HK-2 (cell line): Measurements from ENCODE around the gene PTPRG.

Source experiments
- DNase-seq: peaks from one replicate; pipeline ENCODE4 v3.0.0-alpha.2; 2018; ENCODE audit not compliant: unreplicated experiment

Gene PTPRG

DNA sequence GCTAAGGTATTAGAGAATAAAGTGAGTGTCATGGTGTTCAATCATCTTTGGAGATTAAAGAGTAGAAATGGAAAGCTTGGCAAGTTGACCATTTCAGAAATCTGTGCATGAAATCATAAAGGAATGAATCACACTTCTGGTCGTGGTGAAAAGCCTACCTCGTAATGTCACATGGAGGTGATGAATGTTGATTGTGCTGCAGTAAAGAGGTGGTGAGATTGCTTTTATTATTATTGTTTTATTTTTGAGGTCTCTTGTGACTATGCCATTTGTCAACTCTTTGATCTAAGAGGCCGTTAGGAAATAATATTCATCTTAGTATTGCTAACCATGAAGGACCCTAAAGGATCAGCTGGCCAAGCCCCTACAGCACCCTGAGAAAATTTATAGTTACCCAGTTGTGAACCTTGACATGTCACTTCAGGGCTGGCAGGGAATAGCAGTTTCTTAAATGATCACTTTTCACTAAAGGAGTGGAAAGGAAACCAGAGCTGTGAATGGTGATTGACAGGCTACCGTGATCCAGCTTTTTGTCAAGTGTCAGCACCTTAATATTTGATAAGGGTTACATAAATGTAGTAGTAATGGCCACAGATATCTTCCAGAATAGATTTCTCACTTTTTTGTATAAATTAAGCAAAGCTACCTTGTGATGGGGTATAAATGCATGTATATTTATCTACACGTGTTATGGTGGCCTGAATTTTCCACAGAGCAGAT lies 203.9 kb downstream of the PTPRG start:
- DNase-seq: no peak

DNA sequence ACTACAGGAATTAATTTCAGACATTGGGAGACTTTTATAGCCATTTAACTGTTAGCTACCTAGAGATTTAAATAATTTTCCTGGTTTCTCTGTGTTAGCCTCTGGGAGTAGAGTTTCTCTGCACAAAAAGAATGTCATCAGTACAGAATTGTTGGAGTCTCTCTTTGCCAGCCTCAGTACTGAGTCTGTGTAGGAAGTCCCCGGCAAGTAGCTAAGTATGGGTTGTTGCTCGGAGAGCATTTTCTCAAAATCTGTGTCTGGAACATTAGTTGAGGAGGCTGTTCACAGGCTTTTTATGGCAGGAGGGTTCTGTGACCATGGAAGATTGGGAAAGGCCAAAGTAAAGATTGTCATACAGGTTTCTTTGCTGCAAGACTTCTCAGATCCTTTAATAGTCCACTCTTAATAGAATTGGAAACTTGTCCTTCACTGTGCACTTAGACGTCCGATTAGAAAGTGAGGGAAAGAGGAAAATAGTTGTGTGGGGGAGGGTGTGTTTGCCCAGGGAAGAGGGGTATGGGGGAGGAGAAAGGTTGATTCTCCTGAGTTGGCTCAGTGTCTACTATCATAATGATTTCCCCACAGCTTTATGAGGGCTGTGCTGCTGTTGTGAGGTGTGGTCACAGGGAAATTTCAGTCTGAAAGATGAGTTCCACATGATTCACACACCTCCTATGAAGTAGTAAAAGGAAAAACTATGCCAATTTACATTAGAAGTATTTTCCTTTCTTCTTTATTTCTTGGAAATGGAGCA lies 207.1 kb downstream of the PTPRG start:
- no peak for DNase-seq

DNA sequence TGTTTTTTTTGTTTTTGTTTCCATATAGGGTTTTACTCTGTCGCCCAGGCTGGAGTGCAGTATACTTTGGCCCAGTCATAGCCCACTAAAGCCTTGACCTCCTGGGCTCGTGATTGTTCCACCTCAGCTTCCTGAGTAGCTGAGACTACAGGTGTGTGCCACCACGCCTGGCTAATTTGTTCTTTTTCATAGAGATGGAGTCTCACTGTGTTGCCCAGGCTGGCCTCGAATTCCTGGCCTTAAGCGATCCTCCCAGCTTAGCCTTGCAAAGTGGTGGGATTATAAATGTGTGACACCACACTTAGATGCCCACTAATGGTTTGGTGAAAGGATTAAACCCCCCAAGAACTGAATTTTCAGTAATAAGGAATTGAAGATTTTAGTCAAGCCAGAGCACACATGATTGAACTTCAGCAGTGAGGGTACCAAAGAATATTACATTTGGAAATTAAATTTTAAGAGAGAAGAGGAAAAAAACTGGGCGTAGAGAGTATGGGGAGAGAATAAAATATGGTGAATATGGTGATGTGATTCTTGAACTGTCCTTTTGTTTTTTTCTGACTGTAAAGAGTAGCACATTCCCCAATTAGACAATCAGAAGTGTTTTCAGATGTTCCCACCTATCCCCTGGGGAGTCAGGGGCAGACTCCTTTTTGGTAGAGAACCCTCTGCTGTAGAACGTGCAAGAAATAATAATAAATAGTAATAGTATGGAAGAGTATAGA lies 208.1 kb downstream of the PTPRG start:
- no peak for DNase-seq

DNA sequence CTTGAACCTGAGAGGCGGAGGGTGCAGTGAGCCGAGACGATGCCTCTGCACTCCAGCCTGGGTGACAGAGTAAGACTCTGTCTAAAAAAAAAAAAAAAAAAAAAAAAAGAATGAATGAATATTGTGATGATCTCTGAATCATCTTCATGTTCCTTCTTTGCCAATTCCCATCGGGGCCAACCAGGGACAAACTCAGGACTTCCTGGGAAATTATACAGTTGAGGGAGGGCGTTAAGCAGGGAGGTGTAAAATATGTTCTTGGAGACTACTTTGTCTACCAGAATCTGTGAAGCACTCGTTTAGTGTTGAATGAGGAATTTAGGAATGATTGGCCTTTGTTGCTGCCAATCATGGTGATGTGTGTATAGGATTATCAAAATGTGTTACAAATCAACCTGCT lies 210.6 kb downstream of the PTPRG start:
- DNase-seq: no peak

DNA sequence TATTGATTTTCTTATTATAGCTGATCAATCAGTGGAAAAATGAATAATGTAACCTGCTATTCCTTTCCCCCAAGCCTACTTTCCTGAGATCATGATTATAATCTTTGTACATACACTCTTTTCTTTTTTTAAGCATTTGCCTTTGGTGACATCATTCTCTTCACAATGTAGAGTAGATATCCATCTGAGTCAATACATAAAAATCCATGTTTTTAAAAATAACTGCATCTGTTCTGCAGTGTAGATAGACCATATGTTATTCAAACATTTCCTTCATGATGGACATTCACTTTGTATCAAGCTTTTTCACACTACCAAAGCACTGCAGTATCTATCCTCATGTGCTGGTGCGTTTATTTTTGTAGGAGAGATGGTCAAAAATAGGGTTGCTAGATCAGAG lies 211.1 kb downstream of the PTPRG start:
- no peak for DNase-seq

DNA sequence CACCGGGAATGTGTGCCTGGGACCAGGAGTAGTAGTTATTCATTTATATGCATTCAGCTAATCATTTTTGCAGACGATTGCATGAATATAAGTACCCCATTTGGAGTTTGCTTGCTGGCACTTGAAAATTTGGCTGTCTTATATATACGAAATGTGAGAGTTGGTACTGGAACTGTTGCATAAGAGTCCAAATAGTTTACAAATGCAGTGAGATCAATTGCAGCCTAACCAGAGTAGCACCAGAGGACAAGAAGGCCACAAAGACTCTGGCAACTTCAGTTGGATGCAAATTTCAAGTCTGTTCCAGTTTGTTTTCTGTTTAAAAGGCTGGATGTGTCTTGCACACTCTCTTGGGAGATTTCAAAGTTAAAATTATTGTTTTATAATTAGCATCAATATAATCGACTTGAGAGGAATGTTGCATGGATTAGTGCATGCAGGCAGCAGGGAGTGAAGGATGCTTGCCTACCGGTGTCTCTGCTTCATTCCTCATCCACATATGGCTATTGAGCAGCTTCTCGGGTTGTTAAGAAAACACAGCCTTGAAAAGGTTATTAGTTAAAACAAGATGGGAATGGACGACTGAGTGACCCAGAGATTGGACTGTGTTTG lies 213.0 kb downstream of the PTPRG start:
- DNase-seq: no peak

DNA sequence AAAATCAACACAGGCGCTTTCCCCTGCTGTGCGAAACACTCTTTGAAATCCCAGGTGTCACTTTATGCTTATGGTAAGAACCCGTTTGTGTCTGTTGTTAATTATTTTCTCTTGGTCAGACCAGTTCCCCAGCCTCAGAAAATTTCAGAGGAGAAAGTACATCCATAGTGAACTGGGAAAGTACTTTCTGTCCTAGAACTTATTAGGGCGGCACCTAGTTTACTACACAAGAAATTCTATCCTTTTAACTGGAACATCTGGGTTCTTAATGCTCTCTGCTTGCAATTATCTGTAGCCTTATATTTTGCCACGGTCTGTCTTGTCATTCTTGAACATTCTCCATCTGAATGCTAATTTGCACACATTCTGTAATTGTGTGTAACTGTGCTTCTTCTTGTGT lies 215.0 kb downstream of the PTPRG start:
- no peak for DNase-seq

DNA sequence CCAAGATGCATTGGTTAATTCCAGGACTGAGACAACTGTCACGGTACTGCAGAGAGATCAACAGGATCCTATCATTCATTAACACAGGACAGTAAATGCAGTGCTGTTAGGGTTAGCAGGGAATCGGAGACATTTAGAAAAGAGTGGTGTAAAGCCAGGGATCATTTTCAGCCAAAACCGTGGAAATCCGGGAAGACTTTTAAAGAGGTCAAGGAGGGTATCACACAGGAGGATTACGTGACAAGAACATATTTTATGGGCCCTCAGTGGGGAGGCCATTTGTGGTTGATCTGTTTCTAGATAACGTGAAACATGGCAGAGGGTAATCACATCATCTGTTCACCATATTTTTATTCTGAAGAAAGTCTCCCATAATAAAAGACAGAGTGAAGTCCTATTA lies 216.1 kb downstream of the PTPRG start:
- DNase-seq: no peak

DNA sequence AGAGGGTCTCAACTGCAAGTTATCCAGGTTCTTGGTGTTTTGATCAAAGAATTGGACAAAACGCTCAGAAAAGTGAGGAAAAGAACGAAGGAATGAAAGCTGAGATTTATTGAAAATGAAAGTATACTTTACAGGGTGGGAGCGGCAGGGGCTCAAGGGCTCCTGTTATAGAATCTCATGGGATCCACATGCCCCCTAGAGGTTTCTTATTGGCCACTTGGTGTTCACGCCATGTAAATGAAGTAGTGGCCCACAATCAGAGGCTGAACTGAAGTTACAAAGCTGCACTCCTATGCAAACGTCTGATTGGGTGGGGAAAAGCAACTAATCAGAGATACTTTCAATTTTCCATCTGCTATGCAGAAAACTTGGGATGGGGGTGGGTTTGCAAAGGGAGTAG lies 216.7 kb downstream of the PTPRG start:
- no peak for DNase-seq

DNA sequence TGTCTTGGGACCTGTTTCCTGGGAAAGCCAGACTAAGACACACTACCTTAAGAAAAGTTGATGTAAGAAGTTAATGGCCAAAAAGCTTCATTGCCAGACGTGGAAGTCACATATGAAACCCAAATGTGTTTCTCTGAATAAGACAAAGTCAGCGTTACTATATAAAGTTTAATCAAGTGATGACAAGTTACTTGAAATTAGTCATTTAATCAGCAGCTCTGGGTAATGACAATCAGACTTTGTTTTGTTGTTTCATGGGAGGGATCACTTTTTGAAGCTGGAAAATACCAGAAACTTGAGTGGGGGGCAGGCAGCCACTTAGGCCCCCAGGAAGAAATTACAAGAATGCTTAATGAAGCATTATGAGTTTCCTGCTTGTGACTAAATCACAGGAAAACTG lies 218.6 kb downstream of the PTPRG start:
- no peak for DNase-seq

DNA sequence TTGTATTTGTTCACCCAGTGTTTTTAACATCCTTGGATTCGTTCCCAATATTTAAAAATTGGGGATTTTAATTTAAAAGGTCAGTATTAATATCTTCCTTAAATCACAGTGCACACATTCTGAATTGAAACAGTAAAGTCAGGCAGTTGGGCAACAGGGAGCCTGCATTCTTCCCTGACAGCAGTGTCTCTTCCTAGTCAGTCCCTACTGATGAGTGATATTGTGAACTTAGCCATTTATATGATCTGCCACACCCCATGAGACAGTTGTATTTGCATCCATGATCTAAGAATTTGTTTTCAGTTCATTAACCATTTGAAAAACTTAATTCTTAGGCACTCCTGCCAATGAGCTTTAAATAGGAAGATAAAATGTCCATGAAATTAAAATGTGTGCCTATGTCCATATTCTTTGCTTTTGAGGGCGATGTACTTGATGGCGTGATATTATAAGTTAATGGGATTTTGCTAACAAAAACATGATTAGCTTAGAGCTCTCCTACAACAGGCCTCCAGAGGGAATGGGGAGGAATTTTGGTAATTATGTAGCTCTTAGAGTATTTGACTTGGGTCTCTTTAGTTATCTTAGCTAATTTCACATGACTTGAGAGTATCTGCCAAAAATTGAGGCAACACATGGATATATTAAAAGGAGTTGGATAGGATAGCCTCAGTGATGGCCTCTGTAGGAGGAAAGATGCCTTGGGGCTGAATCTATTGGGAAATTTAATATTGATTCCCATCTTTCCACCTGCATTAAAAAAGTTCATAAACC lies 219.3 kb downstream of the PTPRG start:
- no peak for DNase-seq

DNA sequence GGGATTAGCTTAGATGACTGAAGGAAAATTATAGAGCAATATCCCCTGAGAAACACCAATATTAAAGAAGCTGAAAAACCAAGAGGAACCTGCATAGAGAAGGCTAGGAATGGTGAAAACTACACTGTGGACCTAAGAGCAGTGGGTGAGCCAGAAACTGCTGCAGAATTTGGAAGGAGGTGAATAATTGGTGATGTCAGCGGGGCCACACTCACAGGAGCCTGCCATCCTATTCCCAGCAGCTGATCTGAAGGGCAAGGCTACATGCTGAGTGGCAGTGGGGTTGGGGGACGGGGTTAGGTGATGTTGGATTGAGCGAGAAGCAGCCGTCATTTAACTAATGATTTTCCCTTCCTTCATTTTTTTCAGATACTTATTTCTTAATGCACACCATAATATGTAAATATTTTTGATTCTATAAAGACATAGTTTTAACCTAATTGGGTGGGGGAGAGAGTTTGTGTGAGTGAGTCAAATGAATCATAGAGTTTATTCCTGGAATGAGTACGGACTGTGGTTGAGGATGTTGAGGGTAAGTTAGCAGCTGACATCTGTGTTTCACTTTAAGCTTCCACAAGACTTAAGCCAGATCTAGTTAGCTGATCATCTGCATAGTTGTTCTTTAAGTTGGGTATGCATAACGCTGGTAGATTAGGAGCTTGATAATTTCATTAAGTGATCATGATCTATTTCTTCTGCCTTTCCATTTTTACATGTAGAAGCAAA lies 222.8 kb downstream of the PTPRG start:
- no peak for DNase-seq

DNA sequence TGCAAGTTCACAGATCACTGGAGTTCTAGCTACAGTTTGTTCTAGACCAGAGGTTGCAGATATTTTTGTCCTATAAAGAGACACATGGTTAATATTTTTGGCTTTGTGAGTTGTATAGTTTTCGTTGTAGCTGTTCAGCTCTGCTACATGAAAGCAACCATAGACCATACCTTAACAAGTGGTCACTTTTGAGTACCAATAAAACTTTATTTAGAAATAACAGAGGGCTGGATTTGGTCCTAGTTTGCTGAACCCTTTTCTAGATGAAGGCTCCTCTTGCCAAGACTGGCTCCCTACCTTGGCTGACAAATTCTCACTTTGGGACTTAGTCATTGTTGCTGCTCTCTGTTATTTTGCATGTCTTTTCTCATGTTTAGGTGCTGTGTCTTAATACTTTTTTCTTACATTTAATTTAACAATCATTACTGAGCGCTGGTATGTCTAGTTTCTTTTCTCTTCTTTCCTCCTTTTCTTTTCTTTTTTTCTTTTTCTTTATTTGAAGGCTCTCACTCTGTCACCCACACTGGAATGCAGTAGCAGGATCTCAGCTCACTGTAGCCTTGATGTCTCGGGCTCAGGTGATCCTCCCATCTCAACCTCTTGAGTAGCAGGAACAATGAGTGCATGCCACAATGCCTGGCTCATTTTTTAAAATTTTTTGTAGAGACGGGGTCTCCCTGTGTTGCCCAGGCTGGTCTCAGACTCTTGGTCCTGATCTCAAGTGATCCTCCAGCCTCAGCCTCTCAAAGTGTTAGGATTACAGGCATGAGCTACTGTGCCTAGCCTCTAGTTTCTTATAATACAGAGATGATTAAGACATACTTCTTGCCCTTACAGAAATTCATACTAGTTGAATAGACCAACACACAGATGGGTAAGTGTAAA lies 227.5 kb downstream of the PTPRG start:
- no peak for DNase-seq

DNA sequence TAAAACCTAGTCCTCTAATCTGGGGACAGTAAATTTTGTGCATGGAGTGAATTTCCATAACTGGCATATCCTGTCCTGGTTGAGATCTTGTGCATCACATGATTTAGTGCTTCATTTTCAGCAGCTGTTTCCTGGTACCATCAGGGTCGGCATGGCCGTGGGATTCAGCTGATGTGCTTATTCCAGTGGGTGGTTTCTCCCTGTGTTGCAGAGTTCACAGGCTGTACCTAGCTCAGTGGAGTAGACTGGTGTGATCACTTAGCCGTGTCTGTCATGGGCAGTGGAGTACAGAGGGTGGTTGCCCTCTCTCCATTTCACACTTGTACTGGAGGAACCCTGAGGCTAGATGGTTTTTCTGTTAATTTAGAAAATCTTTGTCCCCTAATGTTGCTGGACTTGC lies 228.5 kb downstream of the PTPRG start:
- no peak for DNase-seq

DNA sequence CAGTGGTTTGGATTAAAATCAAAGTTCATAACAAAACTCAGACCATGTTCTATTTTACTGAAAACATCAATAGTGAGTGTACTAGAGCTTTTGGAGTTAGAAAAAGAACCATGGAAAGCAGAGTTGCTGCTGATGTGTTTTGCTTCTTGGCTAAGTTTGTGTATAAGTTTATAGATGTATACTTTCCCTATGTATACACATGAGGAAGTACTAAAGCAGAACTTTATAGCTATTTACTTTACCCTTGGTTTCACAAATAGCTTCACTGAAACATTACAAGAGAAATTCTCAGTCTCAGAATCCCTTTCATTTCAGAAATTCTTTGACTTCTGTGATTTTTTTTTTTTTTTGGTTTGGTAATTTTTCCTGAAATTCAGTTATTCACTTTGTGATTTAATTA lies 229.0 kb downstream of the PTPRG start:
- no peak for DNase-seq

DNA sequence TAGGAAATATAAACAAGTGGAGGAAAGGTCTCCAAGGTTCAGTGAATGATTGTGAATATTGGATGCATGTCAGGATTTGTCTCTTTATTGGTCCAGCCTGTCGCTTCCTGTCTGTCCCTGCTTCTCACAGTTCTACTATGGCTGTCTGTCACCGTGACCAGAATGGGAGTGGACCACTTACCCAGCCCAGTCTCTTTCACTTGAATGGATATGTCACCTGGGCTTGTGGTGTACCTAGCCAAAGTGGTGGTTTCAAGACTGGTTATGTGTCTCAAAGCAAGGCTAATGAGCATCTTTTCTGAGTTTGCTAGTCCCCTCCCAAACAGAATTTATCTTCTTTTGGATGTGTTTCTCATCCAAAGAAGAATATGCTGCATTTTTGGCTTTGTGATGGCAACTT lies 231.7 kb downstream of the PTPRG start:
- no peak for DNase-seq

DNA sequence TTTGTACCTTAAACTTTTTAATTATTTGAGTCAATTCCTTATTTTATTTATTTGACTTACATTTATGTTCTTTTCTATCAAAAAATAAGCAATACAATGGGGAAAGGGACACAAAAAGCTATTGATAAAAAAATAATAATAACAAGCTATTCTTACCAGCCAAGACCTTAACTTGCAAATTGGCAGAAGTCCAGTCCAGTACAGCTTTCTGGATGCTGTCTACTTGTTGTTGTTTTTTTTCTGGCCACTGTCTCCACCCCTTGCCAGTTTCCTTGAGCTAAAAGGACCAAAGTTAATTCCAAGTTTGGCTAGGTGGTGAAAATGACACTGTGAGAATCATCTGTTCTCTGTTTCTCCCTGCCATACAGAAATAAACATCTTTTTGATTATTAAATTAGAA lies 232.2 kb downstream of the PTPRG start:
- DNase-seq: no peak

DNA sequence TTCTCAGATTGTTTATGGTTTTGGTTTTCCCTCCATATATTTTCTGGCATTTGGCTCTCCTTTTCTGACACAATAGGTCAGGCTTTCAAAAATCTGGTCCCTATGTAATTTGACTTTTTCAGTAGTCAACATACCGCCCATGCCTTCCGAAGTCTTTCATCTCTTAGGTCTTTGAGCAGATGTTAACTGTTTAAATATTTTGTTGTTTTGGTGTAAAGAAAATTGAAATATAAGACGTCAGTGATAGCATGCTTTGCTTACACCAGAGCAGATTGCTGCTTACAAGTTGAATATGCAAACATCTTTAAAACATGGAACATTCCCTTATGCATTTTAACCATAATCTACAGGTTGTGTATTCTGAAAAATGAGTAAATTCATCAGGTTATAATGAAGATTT lies 233.0 kb downstream of the PTPRG start:
- DNase-seq: no peak

DNA sequence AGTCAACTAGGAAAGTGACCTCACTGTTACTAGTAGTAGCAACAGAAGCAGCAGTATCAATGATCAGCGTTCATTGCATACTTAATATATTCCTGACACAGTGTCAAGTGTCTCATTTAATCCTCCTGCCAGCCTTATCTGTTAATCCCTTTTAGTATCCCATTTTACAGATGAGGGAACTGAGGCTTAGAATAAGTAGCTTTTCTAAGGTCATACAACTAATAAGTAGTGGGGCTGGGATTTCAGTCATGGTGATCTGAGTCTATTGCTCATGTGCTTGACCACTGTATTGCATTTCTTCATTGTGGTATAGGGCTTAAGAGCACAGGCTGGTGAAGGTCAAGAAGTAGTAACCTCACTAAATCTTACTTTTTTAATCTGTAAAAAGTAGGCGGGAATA lies 233.6 kb downstream of the PTPRG start:
- DNase-seq: no peak

DNA sequence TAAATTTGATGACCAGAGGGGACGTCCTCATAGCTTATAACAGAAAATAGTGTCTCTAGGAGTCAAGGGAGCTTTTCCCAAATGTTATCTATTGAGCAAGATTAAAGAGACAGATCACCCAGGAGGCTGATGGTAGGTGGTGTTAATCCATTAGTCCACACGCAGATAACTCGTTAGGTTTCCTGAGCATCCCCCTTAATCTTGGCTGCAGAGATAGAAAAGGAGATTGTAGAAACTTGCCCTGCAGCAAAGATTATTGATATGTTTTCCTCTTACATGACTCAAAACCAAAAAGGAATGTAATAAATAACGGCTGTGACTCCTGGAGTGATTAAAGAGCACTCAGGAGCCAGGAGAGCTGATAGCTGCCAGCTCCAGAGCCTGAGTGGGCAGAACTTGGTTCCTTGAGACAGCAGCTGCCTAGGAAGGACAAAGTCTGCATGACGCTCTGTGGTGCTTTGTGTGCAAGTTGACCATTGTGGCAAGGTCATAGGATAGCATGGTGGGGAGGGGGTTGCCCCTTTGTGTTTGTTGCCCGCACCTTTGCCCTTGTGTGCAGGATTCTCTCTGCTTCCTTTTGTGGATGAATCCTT lies 234.8 kb downstream of the PTPRG start:
- DNase-seq: no peak
